ENCODE results near the gene SIK1.
"Not testable (repeated sequence)": the region's sequence is repeated elsewhere in the genome, so short reads cannot be mapped to it uniquely, and the experiment has no call there.

The SIK1 gene

GRCh38 chr21:43426404-43427241 is at the start of gene SIK1:
SIK1 (minus strand) TSS chr21:43427131; CDS start chr21:43426178, 953 bp downstream.
- not testable (repeated sequence) for DNase-seq (ENCODE audit: low read depth)

DNA sequence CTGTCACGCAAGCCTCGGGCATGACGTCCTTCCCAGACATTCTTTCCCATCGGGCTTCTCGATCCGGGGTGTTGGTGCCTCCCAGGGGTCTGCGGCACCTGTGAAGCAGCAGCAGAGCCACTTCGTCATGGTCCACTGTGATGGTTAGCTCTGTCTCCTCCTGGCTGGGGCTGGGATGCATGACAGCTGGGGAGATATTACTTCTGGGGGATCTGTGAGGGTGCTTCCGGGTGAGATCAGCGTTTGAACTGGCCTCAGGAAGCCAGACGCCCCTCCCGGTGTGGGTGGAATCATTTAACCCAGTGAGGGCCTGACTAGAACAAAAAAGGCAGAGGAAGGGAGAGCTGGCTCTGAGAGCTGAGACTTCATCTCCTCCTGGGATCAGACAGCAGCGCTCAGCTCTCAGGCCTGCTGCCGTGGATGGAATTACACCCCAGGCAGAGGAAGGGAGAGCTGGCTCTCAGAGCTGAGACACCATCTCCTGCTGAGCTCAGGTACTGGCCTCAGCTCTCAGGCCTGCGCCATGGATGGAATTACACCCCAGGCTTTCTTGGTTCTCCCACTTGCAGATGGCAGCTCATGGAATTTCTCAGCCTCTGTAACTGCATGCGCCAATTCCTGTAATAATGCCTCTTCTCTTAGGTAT is 44.8 kb upstream of the SIK1 start:
- not testable (repeated sequence) for DNase-seq (ENCODE audit: low read depth)

- not testable (repeated sequence) for DNase-seq (ENCODE audit: low read depth)
Measured at GRCh38 chr21:43469719-43470458, 43.0 kb upstream of the SIK1 start.

DNA sequence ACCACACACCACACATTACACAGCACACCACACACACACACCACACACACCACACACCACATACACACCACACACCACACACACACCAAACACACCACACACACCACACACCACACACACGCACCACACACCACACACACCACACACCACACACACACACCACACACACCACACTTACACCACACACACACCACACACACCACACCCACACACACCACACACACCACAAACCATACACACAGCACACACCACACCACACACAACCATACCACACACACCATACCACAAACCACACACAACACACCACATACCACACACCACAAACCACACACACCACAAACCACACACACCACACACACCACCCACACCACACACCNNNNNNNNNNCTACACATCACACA is 40.9 kb upstream of the SIK1 start:
- DNase-seq (ENCODE audit: low read depth): no peak

GRCh38 chr21:43465159-43465558 is 38.2 kb upstream of the SIK1 start:
- DNase-seq (ENCODE audit: low read depth): not testable (repeated sequence)

DNA sequence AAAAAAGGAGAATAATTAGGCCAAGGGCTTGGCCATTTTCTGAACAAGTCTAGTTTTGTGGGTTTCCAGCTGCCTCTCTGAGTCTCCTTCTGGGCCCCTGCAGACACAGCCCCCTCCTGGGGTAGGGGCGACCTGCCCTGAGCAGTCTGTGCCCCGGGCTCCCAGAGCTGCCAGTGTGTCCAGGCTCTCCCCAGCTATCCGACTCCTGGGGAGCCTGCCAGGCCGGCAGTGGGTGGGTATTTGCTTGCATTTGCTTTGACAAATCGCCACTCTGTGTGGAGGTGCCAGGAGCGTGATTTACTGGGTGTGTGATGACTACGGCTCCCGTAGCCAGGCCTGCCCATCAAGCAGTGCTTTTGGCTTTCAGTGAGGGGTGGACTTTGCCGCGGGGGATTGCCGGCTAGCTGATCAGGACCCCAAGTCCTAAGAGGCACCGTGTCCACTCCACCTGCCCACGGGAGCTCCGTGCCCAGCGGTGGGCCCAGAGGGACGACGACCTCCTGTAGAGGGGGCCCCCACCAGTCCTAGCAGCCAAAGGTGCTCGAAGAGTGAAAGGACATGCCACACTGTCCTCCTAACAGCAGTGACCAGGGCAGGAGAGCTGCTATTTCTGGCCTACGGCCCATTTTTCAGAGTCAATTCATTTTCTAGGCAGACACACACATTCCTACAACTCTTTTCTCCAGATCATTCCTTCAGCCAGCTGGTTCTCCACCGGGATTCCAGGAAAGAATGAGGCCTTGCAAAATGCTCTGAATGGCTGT is 36.7 kb upstream of the SIK1 start:
- not testable (repeated sequence) for DNase-seq (ENCODE audit: low read depth)

DNA sequence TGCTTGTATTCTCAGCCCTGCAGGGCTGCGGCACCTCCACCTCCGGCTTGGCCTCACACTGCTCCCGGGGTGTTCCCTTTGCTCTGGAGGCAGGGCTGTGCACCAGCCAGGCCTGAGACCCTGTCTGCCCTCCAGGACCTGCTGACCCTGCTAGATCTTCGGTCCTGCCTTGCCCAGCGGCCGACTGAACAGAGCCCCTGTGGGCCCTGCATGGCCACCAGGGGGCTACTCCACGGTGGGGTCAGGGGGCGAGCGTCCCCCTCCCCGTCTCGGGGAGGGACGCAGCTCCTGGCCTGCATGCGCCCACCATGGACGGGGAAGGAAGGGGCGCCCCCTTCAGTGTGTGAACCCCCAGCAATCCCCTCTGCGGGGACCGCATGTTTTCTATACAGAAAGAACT is 36.0 kb upstream of the SIK1 start:
- DNase-seq (ENCODE audit: low read depth): not testable (repeated sequence)

- not testable (repeated sequence) for DNase-seq (ENCODE audit: low read depth)
Measured at GRCh38 chr21:43460475-43460874, 33.5 kb upstream of the SIK1 start.

- DNase-seq (ENCODE audit: low read depth): not testable (repeated sequence)
Measured at GRCh38 chr21:43458995-43459394, 32.1 kb upstream of the SIK1 start.

- DNase-seq (ENCODE audit: low read depth): not testable (repeated sequence)
Measured at GRCh38 chr21:43456616-43457314, 29.8 kb upstream of the SIK1 start.

- DNase-seq (ENCODE audit: low read depth): not testable (repeated sequence)
Measured at GRCh38 chr21:43455717-43456116, 28.8 kb upstream of the SIK1 start.

DNA sequence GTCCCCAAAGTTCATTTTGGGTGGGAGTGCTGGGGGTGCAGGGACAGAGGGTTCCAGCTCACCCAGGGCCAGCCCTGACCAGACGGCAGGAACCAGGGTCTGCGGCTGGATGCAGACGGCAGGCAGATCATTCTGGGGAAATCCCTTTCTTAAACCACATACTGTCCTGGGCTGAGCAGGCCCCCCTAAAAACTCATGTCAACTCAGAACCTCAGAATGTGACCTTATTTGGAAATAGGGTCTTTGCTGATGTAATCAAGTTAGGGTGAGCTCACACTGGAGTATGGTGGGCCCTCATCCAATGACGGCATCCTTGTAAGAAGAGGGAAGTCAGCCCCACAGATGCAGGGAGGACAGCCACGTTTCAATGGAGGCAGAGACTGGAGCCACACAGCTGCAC is 27.2 kb upstream of the SIK1 start:
- DNase-seq (ENCODE audit: low read depth): not testable (repeated sequence)

DNA sequence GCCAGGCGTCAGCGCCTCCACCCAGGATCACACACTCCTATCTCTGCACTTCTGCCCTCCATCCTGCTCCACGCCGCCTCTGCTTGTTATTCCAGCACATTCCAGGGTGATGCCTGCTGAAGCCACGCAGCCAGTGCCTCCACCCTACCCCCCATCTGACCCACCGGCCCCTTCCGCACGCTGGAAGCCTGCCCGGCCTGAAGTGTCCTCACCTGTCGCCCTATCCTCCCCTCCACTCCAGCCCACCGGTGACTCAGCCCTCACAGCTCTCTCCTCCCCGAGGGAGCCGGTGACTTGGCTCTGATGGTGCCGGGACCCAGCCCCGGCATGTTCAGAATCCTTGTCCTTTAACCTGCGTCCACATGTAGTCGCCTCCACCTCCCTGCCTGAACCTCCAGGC is 24.9 kb upstream of the SIK1 start:
- DNase-seq (ENCODE audit: low read depth): not testable (repeated sequence)

GRCh38 chr21:43450287-43450686 is 23.4 kb upstream of the SIK1 start:
- DNase-seq (ENCODE audit: low read depth): not testable (repeated sequence)

DNA sequence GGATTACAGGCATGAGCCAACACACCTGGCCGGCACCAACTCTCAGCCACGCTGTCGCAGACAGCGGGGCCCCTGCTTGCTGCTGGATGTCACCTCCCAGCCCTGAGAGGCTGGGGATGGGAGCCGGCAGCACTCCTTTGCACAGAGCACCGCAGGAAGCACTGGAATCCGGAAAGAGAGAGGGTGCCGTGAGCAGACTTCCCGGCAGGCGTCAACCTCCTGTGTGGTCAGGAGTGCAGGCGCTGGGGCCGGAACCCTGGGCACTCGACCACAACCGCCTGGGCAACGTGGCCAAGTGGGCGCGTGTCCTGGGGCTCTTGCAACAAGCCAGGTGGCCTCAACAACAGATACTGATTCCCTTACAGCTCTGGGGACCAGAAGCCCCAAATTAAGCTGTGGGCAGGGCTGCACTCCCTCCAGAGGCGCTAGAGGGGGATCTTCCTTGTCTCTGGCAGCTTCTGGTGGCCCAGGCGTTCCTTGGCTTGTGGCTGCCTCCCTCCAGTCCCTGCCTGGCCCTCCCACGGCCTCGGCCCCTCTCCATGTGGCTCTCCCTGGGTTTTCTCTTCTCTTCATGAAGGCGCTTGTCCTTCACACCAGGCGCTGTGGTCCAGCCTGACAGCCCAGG is 20.5 kb upstream of the SIK1 start:
- not testable (repeated sequence) for DNase-seq (ENCODE audit: low read depth)

DNA sequence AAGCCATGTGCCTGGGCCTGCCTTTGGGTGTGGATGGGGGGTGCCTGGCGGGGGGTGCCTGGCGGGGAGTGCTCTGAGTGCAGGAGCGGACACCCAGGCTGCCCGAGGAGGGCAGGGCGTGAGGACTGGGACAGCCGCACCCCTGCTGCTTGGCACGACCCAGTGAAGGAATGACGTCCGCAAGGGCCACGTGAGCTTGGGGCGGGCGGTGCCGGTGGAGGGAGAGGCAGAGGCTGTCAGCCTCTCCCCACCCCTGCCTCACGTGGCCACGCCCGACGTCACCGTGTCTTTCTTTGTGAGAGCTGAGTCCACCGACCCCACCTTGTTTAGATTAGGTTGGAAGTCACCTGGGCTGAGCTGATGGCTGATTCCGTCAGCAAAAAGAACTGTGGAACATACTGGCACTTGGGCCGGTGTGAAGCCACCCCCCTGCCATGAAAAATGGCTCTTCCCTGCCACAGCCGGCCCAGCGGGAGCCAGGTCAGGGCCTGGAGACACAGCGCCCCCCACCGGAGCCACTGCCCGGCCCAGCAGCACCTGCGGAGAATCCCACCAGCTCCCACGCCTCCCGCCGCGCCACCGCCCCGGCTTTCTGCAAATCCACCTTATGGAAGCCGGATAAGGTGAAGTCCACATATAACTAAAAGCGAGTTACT is 19.5 kb upstream of the SIK1 start:
- not testable (repeated sequence) for DNase-seq (ENCODE audit: low read depth)

DNA sequence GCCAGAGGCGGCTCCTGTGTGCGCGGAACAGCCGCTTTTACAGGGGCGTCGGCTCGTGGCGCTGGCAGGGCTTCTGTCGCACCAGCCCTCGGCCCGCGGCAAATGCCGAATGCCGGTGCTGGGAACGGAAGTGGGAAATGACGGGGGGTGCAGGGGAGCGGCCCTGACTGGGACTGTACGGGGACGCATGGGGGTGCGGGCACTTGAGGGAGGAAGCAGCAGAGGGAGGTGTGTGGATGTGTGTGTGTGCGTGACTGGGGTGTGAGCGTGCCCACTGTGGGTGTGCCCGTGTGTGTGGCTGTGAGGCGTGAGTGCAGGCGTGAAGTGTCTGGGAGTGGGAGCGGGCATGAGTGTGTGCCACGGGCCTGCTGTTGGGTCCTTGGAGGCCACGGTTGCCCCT is 17.6 kb upstream of the SIK1 start:
- DNase-seq (ENCODE audit: low read depth): not testable (repeated sequence)

- not testable (repeated sequence) for DNase-seq (ENCODE audit: low read depth)
Measured at GRCh38 chr21:43442571-43442970, 15.6 kb upstream of the SIK1 start.

DNA sequence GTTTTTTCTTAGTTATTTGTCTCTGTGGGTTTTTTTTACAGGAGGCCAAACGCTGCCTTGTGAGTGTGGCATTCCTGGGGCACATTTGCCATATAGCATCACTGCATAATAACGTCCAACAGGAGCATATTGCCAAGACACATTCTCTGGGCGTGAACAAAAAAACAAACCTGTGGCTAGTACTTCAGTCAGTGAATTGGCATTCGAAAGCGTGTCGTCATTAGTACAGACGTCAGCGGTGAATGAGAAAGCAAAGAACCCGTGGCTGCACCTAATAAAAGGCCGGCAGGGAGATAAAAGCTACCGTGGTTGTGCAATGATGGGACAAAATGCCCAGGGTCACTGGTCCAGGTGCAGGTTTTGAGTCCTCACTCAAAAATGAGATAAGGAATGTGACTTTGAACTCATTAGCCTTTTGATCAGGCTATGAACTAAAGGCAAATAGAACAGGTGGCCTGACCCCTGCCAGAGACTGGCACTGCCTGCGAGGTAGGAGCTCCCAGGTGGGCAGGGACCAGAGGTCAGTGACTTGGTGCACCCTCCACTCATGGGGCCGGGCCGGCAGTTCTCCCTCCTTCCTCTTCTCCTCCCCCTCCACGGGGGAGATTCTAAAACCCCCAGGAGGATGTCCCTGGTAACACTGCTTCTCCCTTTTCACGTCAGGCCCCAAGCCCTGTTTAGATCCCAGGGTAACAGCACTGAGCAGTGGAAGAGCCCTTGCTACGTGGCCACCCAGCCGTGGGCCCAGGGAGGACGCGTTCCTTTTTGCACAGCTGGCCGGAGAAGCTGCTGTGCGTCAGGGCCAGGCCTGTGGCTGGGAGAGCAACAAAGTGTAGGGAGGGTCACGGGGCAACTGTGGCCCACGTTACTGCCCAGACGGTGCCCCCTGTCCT is 14.2 kb upstream of the SIK1 start:
- not testable (repeated sequence) for DNase-seq (ENCODE audit: low read depth)

Measured in non-pigmented ciliary epithelial cell (primary cell).